Uterus (tissue), 4 donors: ENCODE measurements around the gene INPP5D. TPM values are rescaled to one million over a fixed set of nuclear protein-coding genes. Genes with fewer than 3 reads are reported as not detected.

Experiments used
- DNase-seq, 2 donors: peaks; one replicate each; pipeline ENCODE4 v3.0.0-alpha.2; 2019 to 2020
- H3K27ac ChIP-seq, 2 donors: fragments of 200-600 bp; sonication (generic); 1 replicate in 1 of 2; 2 replicates in 1 of 2; pipeline ENCODE4 v1.5.1; 2016 to 2018
- H3K27me3 ChIP-seq, 2 donors: fragments of 200-600 bp; sonication (generic); one replicate each; pipeline ENCODE4 v1.5.1; 2018 to 2019; ENCODE audit warnings: control low read depth in 1 of 2
- H3K36me3 ChIP-seq, 2 donors: fragments of 200-600 bp; sonication (generic); one replicate each; pipeline ENCODE4 v1.5.1; 2019; ENCODE audit warnings: control low read depth in 1 of 2
- H3K4me1 ChIP-seq, 2 donors: fragments of 200-600 bp; sonication (generic); one replicate each; pipeline ENCODE4 v1.5.1; 2018 to 2019; ENCODE audit warnings: control low read depth in 1 of 2
- H3K4me3 ChIP-seq, 2 donors: fragments of 200-600 bp; sonication (generic); 1 replicate in 1 of 2; 2 replicates in 1 of 2; pipeline ENCODE4 v1.5.1; 2018 to 2019; ENCODE audit warnings: mild to moderate bottlenecking in 1 of 2
- H3K9me3 ChIP-seq, 2 donors: fragments of 200-600 bp; sonication (generic); one replicate each; pipeline ENCODE4 v1.5.1; 2019; ENCODE audit warnings: control low read depth in 1 of 2
- POLR2A ChIP-seq, 2 donors: fragments of 450-650 bp; IDR thresholded peaks; one replicate each; pipeline ENCODE4 v1.6.1; 2016; ENCODE audit warnings: antibody characterized with exemption in 2 of 2, mild to moderate bottlenecking in 1 of 2, moderate library complexity in 1 of 2
- intact Hi-C: fragments of 100-400 bp; cut with DNase I; formaldehyde crosslinking; loops from one replicate; pipeline ENCODE4 v1.15.1; 2023; ENCODE audit warnings: low total_unique reads
- total RNA-seq, 4 donors: library from RNA; depleted of rRNA in 3 of 4; stranded (reverse); fragments of >200 nt in 3 of 4; gene quantifications; one replicate each; pipeline versions ENCODE4 v1.1.0 to v1.2.4, GENCODE V29; 2014 to 2023
- TF ChIP-seq, protein P1 (sequence below), 4 experiments: fragments of 200-600 bp in 2 of 4; fragments of 450-650 bp in 2 of 4; sonication (generic) in 2 of 4; IDR thresholded peaks; one replicate each; pipeline ENCODE4 v1.5.1; 2016 to 2019; ENCODE audit warnings: antibody characterized with exemption in 4 of 4, mild to moderate bottlenecking in 2 of 4, moderate library complexity in 1 of 4
- donor health status: DM: yes; HTN: yes; CAD: no.

Gene INPP5D
- total RNA-seq, 4 donors from 2014 or later: 14.2 to 37.9 (median 22.3) TPM

DNA sequence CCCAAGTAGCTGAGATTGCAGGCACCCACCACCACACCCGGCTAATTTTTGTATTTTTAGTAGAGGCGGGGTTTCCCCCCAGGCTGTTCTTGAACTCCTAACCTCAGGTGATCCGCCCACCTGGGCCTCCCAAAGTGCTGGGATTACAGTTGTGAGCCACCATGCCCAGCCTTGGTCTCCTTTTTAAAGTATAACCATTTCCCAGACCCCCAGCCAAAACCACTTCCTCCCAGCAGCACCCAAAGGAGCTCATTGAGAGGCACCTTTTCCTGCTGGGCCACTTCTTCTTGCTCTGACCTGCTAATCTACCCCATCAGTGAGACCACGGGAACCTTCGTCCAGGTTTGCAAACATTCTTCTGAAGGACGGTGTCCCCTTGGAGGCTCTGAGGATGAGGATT, 69.9 kb downstream of the INPP5D start:
- H3K27me3 ChIP-seq: no peaks in the 10 kb centered on the region
- intact Hi-C loops: no loop called here

DNA sequence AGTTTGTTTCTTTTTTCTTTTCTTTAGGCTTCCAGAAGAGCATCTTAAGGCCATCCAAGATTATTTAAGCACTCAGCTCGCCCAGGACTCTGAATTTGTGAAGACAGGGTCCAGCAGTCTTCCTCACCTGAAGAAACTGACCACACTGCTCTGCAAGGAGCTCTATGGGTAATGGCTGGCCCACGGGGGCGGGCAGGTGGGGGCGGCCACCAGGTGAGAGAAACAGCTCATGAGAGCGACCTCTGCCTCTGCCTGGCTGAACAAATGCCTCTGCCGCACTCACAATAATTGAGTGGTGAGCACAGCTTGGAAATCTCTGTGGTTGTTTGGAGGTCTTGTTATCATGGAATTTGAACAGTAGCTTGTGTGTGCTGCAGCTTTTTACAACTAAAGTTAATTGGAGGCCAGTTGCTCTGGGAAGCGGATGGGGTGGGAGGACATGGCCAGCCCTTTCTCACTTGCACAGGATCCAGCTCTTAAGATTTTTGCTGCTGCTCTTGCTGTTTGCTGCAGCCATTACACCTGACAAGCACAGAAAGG, 70.4 kb downstream of the INPP5D start:
- H3K9me3 ChIP-seq: no peaks in the 10 kb centered on the region
- no peak overlapping the region for H3K27ac ChIP-seq
- no peaks in the 10 kb centered on the region for H3K4me1 ChIP-seq
- TF ChIP-seq POLR2A (IDR thresholded peaks at IDR 0.05): no peak
- TF ChIP-seq, protein P1, sequence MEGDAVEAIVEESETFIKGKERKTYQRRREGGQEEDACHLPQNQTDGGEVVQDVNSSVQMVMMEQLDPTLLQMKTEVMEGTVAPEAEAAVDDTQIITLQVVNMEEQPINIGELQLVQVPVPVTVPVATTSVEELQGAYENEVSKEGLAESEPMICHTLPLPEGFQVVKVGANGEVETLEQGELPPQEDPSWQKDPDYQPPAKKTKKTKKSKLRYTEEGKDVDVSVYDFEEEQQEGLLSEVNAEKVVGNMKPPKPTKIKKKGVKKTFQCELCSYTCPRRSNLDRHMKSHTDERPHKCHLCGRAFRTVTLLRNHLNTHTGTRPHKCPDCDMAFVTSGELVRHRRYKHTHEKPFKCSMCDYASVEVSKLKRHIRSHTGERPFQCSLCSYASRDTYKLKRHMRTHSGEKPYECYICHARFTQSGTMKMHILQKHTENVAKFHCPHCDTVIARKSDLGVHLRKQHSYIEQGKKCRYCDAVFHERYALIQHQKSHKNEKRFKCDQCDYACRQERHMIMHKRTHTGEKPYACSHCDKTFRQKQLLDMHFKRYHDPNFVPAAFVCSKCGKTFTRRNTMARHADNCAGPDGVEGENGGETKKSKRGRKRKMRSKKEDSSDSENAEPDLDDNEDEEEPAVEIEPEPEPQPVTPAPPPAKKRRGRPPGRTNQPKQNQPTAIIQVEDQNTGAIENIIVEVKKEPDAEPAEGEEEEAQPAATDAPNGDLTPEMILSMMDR (IDR thresholded peaks at IDR 0.05): no peak
- no peak overlapping the region for H3K4me3 ChIP-seq
- H3K27me3 ChIP-seq: no peaks in the 10 kb centered on the region
- H3K36me3 ChIP-seq: no peaks in the 10 kb centered on the region
- intact Hi-C loops: no loop called here
- DNase-seq: no peak

More for the DNA sequence above, 69.9 kb downstream of the INPP5D start:
- Histone ChIP-seq H3K4me1 (no peaks in the 10 kb centered on the region), H3K27ac (no peak overlapping the region), H3K9me3 (no peaks in the 10 kb centered on the region), H3K4me3 (no peak overlapping the region), H3K36me3 (no peaks in the 10 kb centered on the region)
- no peak for TF ChIP-seq POLR2A (IDR thresholded peaks at IDR 0.05)
- TF ChIP-seq, protein P1 (IDR thresholded peaks at IDR 0.05): no peak
- DNase-seq: no peak

DNA sequence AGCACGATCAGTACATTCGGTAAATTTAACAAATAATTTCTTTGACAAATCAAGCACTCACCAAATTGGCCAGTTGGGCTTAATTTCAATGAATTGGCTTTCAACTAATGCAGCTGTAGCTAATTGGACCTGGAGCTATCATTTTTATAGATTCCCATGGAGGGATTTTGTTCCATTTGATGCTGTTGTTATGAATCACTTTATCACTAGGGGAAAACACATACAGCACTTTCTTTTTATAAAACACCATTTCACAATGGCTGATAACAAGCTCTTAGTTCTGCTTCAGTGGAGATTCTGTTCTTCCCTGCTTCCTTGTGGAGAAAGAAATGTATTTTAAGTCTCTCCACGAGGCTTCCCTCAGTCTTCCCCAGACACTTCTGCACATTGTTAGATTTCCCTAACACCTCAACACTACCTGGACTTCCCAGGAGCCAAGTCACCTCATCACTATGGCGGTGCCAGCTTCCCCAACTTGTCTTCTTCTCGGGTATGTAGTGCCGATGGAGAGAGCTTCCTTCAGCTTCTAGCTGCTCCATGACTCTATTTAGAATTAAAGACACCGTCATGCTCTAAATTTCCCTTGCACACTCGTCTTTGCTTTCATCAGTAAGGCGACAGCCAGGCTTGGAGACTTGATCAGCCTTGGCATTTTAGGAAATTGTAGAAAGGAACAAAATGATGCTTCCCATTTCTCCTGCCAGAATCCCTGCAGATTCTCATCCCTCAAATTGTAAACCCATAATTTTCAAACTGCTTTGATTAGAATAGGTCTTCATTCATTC, 72.0 kb downstream of the INPP5D start:
- Histone ChIP-seq H3K27me3 (no peaks in the 10 kb centered on the region), H3K9me3 (no peaks in the 10 kb centered on the region), H3K36me3 (no peaks in the 10 kb centered on the region), H3K27ac (no peak overlapping the region), H3K4me3 (no peak overlapping the region), H3K4me1 (no peaks in the 10 kb centered on the region)
- no peak for TF ChIP-seq POLR2A (IDR thresholded peaks at IDR 0.05)
- TF ChIP-seq, protein P1 (IDR thresholded peaks at IDR 0.05): no peak
- no peak for DNase-seq
- intact Hi-C loops: no loop called here

DNA sequence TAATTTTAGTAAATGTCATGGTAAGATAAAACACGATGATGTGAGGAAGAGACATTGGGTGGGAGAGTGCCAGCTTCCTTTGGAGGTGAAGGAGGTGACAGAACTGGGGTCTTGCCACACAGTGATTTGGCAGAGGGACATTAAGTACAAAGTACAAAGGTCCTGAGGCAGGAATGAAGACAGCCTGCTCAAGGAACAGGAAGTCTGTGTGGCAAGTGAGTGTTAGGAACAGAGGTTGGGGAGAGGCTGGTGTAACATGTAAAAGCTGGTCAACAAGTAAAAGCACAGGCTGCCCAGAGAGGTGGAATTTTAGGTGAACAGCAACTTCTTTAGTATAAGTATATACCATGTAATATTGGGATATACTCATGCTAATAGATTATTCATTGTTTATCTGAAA, 73.1 kb downstream of the INPP5D start:
- TF ChIP-seq, protein P1 (IDR thresholded peaks at IDR 0.05): no peak
- TF ChIP-seq POLR2A (IDR thresholded peaks at IDR 0.05): no peak
- no peak overlapping the region for H3K27ac ChIP-seq
- H3K4me1 ChIP-seq: no peaks in the 10 kb centered on the region
- no peaks in the 10 kb centered on the region for H3K27me3 ChIP-seq
- no peak overlapping the region for H3K4me3 ChIP-seq
- intact Hi-C loops: no loop called here
- no peak for DNase-seq
- H3K9me3 ChIP-seq: no peaks in the 10 kb centered on the region
- H3K36me3 ChIP-seq: no peaks in the 10 kb centered on the region

DNA sequence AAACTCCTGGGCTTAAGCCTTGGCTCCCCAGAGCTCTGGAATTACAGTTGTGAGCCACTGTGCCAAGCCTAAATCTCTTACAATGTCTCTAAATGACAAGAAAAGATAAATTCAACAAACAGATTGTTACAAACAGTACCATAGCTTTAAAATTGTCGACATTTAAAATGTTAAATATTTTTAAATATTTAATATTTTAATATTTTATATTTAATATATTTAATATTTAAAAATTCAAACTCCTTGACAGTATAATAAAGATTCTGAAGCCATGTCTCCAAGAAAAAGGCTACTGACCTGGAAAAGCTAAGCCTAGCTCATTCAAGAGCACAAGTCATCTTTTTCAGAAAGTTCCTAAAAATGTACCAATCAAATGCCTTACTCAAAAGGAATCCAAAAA, 75.3 kb downstream of the INPP5D start:
- H3K36me3 ChIP-seq: no peaks in the 10 kb centered on the region
- intact Hi-C loops: no loop called here
- H3K4me1 ChIP-seq: no peaks in the 10 kb centered on the region
- H3K27ac ChIP-seq: no peak overlapping the region
- no peaks in the 10 kb centered on the region for H3K9me3 ChIP-seq
- no peak for DNase-seq
- H3K4me3 ChIP-seq: no peak overlapping the region
- TF ChIP-seq, protein P1 (IDR thresholded peaks at IDR 0.05): no peak
- TF ChIP-seq POLR2A (IDR thresholded peaks at IDR 0.05): no peak
- no peaks in the 10 kb centered on the region for H3K27me3 ChIP-seq
